Measurements from ENCODE around the gene PPIP5K1.
"Not testable (repeated sequence)": the region's sequence is repeated elsewhere in the genome, so short reads cannot be mapped to it uniquely, and the experiment has no call there.

PPIP5K1 gene

DNA sequence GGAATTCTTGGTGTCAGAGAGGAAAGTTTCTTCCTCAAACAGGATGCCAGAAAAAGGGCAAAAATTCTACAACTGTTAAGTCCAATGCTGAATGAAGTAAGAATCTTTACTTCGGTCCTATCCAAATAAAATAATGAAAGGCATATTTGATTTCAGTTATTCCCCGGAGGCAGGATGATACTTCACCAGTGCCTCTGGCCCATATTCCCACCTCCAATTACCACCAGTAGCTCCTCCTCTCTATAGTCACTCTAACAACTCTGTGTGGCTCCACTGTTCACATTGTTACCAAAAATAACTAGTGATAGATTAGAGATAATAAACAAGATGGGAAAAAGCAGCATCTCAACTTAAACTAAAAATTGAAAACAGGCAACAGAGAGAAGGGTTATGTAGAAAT, 51.9 kb downstream of the PPIP5K1 start:
- TF ChIP-seq, protein P1, sequence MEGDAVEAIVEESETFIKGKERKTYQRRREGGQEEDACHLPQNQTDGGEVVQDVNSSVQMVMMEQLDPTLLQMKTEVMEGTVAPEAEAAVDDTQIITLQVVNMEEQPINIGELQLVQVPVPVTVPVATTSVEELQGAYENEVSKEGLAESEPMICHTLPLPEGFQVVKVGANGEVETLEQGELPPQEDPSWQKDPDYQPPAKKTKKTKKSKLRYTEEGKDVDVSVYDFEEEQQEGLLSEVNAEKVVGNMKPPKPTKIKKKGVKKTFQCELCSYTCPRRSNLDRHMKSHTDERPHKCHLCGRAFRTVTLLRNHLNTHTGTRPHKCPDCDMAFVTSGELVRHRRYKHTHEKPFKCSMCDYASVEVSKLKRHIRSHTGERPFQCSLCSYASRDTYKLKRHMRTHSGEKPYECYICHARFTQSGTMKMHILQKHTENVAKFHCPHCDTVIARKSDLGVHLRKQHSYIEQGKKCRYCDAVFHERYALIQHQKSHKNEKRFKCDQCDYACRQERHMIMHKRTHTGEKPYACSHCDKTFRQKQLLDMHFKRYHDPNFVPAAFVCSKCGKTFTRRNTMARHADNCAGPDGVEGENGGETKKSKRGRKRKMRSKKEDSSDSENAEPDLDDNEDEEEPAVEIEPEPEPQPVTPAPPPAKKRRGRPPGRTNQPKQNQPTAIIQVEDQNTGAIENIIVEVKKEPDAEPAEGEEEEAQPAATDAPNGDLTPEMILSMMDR (IDR thresholded peaks at IDR 0.05; ENCODE audit: extremely low read depth, missing control alignments): no peak
- DNase-seq (ENCODE audit: low spot score): no peak

DNA sequence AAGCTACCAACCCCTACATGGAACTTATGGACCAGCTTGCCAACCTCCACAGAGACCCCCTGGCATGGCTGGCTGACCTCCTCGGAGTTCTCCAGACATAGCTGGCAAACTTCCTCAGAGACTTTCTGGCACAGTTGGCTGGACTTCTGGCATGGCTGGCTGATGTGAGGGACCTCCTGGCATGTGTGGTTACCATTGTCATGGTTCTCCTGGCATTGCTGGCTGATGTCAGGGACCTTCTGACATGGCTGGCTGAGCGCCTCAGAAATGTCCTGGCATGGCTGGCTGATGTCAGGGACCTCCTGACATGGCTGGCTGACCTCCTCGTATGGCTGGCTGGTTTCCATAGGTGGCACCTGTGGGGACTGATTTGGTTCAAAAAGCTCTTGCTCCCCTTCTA, 55.1 kb downstream of the PPIP5K1 start:
- no peak for DNase-seq (ENCODE audit: low spot score)
- TF ChIP-seq, protein P1 (IDR thresholded peaks at IDR 0.05; ENCODE audit: extremely low read depth, missing control alignments): no peak

DNA sequence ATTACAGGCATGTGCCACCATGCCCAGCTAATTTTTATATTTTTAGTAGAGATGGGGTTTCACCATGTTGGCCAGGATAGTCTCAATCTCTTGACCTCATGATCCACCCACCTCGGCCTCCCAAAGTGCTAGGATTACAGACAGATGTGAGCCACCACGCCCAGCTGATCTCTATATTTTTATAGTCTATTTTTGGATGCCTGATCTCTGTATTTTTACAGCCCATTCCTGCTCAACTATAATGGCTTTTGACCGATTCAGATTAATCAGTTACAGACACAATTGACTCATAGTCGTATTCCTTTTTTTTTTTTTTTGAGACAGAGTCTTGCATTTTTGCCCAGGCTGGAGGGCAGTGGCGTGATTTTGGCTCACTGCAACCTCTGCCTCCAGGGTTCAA, 57.2 kb downstream of the PPIP5K1 start:
- not testable (repeated sequence) for DNase-seq (ENCODE audit: low spot score)

DNA sequence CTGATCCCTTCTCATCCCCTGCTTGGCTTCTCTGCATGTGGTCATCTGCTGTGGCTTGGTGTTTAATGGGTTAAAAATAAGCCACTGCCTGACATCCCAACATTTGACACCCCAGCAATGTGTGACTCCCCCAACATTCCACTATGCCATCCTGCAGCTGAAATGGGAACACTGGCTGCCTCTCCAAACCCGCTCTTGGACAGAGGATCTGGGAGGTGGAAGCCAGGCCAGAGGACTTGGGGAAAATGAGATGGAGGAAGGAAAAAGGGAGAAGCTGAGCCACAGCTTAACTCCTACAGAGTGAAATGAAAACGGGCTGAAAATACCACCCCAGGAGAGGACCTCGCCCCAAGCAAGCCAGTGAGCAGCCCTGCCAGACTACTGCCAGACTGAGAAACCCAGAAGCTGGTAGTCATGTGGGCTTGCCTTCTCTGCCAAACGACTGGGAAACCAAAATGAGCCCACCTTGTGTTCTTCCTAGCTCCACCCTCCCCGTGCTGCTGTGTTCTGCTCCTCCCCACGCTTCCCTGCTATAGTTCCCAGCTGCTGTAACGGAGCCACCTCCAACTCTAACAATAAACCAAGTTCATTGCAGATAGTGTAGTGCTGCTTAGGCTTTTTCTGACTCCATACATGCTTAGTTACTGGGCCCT, 58.9 kb downstream of the PPIP5K1 start:
- TF ChIP-seq, protein P1 (IDR thresholded peaks at IDR 0.05; ENCODE audit: extremely low read depth, missing control alignments): no peak
- no peak for DNase-seq (ENCODE audit: low spot score)

DNA sequence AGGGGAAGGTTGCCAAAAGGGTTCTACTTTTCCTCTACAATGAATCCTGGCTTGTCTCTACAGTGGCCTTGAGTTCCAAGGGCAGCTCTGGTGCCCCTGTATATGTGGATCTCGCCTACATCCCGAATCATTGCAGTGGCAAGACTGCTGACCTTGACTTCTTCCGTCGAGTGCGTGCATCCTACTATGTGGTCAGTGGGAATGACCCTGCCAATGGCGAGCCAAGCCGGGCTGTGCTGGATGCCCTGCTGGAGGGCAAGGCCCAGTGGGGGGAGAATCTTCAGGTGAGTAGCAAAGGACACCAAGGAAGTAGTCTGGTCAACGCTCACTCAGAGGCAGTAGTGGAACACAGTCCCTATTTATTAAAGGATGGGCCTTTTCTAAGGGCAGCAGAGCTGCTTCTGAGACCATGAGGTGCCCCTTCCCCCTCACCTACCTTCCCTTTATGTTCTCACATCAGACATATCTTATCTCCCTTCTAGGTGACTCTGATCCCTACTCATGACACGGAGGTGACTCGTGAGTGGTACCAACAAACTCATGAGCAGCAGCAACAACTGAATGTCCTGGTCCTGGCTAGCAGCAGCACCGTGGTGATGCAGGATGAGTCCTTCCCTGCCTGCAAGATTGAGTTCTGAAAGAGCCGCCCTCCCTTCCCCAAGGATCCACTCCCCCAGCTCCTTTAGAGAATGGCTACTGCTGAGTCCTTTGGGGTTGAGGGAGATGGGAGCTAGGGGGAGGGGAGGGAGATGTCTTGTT, 60.2 kb downstream of the PPIP5K1 start:
- TF ChIP-seq, protein P1 (IDR thresholded peaks at IDR 0.05; ENCODE audit: extremely low read depth, missing control alignments): no peak
- DNase-seq (ENCODE audit: low spot score): no peak

DNA sequence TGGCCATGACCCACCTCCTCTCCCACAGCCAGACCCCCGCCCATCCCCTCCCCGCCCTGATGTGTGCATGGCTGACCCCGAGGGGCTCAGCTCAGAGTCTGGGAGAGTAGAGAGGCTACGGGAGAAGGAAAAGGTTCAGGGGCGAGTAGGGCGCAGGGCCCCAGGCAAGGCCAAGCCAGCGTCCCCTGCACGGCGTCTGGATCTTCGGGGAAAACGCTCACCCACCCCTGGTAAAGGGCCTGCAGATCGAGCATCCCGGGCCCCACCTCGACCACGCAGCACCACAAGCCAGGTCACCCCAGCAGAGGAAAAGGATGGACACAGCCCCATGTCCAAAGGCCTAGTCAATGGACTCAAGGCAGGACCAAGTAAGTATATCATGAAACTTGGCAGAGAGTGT, 60.9 kb downstream of the PPIP5K1 start:
- no peak for DNase-seq (ENCODE audit: low spot score)

DNA sequence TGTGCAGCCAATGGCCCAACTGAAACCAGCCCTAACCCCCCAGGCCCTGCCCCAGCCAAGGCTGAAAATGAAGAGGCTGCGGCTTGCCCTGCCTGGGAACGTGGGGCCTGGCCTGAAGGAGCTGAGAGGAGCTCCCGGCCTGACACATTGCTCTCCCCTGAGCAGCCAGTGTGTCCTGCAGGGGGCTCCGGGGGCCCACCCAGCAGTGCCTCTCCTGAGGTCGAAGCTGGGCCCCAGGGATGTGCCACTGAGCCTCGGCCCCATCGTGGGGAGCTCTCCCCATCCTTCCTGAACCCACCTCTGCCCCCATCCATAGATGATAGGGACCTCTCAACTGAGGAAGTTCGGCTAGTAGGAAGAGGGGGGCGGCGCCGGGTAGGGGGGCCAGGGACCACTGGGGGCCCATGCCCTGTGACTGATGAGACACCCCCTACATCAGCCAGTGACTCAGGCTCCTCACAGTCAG, 61.4 kb downstream of the PPIP5K1 start:
- no peak for DNase-seq (ENCODE audit: low spot score)
- TF ChIP-seq, protein P1 (IDR thresholded peaks at IDR 0.05; ENCODE audit: extremely low read depth, missing control alignments): no peak

More for the DNA sequence above, 60.9 kb downstream of the PPIP5K1 start:
- TF ChIP-seq, protein P1 (IDR thresholded peaks at IDR 0.05; ENCODE audit: extremely low read depth, missing control alignments): no peak

Data from GM20000 (cell line).